GM18511 (cell line): ENCODE data around the gene SBK3.
"Not testable (repeated sequence)": the region's sequence is repeated elsewhere in the genome, so short reads cannot be mapped to it uniquely, and the experiment has no call there.

ENCODE experiments used
- ATAC-seq: cut with Tn5 transposase; IDR thresholded peaks from one replicate; pipeline ENCODE4 v1.9.1; 2021; ENCODE audit warnings: mild to moderate bottlenecking, moderate library complexity; ENCODE audit not compliant: unreplicated experiment

SBK3 gene

GRCh38 chr19:55545443-55545842, at the start of gene SBK3:
Gene SBK3 (minus strand): TSS chr19:55545543. CDS start chr19:55545543, 0 bp downstream.
- ATAC-seq: no peak

GRCh38 chr19:55593096-55593772, 47.9 kb upstream of the SBK3 start:
- no peak for ATAC-seq

- ATAC-seq: no peak
Observed at GRCh38 chr19:55592391-55593090, 47.2 kb upstream of the SBK3 start.

GRCh38 chr19:55591555-55591954, 46.2 kb upstream of the SBK3 start:
- ATAC-seq: no peak

- ATAC-seq: no peak
Observed at GRCh38 chr19:55590617-55591016, 45.3 kb upstream of the SBK3 start.

GRCh38 chr19:55590109-55590508, 44.8 kb upstream of the SBK3 start:
- ATAC-seq: no peak

- ATAC-seq: no peak
Observed at GRCh38 chr19:55588738-55589137, 43.4 kb upstream of the SBK3 start.

- ATAC-seq: peak; percentile 89
Observed at GRCh38 chr19:55586976-55587668, 41.8 kb upstream of the SBK3 start.

- no peak for ATAC-seq
Observed at GRCh38 chr19:55585658-55586339, 40.5 kb upstream of the SBK3 start.

GRCh38 chr19:55584871-55585270, 39.5 kb upstream of the SBK3 start:
- ATAC-seq: no peak

- ATAC-seq: not testable (repeated sequence)
Observed at GRCh38 chr19:55583897-55584296, 38.6 kb upstream of the SBK3 start.

GRCh38 chr19:55582284-55582683, 36.9 kb upstream of the SBK3 start:
- not testable (repeated sequence) for ATAC-seq

- ATAC-seq: no peak
Observed at GRCh38 chr19:55581823-55582223, 36.5 kb upstream of the SBK3 start.

GRCh38 chr19:55581145-55581822, 35.9 kb upstream of the SBK3 start:
- no peak for ATAC-seq

GRCh38 chr19:55580628-55581144, 35.3 kb upstream of the SBK3 start, which contains the start of gene ZNF579:
Gene ZNF579 (minus strand): TSS chr19:55580848. CDS start chr19:55579639, 1,209 bp downstream.
- ATAC-seq: peak; percentile 72

GRCh38 chr19:55579766-55580621, 34.7 kb upstream of the SBK3 start:
- ATAC-seq: peak; percentile 46

GRCh38 chr19:55578761-55579747, 33.7 kb upstream of the SBK3 start:
- no peak for ATAC-seq

GRCh38 chr19:55578031-55578760, 32.9 kb upstream of the SBK3 start:
- ATAC-seq: no peak
